Ecto neural progenitor cell (in vitro differentiated cells): ENCODE measurements around the gene NEURL4.

Source experiments
- DNase-seq: peaks from one replicate; pipeline ENCODE4 v3.0.0-alpha.2; 2018; ENCODE audit warnings: low spot score

The NEURL4 gene

GRCh38 chr17:7323731-7324437 lies 5.3 kb downstream of the NEURL4 start:
- DNase-seq, result peak; percentile 88

- DNase-seq, result no peak
Observed at GRCh38 chr17:7322520-7323194, 6.5 kb downstream of the NEURL4 start.

GRCh38 chr17:7321466-7321865 lies 7.7 kb downstream of the NEURL4 start:
- DNase-seq, result no peak

GRCh38 chr17:7318121-7318860 lies 10.8 kb downstream of the NEURL4 start:
- no peak for DNase-seq

DNA sequence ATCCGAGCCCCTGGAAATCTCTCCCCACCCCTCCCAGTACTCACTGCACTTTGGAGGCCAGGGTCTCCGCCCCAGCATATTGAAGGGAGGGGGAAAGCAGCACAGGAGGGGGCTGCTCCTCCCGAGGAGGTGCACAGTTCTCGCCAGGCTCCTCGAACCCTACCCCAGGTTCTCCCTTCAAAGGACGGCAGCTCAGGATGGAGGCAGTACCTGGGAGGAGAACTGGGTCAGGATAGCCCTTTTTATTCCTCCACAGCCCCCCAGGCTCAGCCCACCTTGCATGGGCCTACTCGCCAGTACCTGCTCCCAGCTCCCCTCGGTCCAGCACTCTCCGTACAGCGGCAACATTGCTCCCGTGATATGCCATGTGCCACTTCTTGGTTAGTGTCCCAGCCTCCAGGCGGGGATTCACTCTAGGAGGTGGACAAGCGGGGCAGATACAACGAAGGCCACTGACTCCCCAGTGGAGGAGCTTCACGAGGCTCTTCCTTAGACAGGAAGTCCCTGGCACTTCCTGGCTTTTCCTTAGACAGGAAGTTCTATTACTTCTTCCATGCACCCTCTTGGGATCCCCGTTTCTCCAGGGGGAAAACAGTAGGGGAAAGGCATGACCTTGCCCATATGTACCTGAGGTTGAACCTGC lies 11.9 kb downstream of the NEURL4 start:
- no peak for DNase-seq

GRCh38 chr17:7315570-7316235 lies 13.4 kb downstream of the NEURL4 start:
- DNase-seq, result no peak

- DNase-seq, result peak; percentile 98
Observed at GRCh38 chr17:7314719-7315569, 14.2 kb downstream of the NEURL4 start, which contains the start of gene GPS2. Gene GPS2 (minus strand): TSS chr17:7315360. CDS start chr17:7315052, 308 bp downstream.

DNA sequence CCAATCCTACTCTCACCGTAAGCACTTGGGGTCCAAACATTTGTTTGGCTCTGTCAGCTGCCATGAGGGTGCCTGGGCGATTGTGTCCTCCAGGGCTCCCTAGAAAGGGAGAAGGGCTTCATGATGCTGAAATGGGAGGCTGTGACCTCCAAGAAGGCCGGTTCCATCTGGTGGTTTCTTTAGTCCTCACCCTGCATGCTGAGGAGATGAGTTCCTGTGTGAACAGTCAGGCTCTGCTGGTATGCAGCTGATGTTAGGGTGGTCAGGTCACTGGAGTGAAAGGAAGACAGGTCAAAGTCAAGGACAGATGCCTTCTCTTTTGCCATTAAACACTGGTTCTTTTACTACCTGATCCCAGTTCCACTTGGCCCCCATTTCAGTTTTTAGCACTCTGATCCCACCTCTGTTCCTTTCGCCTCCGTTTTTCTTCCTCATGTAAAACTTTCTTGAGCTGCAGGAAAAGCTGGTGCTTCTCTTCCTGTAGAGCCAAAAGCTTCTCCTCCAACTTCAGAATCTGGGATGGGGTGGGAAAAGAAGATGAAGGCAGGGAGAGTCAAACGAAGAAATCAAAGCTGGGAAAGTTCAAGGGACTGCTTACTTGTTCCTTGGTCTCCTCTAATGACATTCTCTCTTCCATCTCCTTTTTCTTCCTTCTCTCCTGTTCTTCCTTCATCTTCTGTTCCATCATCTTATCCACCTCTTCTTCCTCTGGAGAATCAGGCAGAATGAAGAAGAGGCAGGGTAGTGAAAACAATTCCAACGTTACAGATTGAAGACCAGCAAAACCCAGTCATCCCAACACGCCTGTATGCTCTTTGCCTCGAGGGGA lies 15.0 kb downstream of the NEURL4 start:
- DNase-seq, result no peak

DNA sequence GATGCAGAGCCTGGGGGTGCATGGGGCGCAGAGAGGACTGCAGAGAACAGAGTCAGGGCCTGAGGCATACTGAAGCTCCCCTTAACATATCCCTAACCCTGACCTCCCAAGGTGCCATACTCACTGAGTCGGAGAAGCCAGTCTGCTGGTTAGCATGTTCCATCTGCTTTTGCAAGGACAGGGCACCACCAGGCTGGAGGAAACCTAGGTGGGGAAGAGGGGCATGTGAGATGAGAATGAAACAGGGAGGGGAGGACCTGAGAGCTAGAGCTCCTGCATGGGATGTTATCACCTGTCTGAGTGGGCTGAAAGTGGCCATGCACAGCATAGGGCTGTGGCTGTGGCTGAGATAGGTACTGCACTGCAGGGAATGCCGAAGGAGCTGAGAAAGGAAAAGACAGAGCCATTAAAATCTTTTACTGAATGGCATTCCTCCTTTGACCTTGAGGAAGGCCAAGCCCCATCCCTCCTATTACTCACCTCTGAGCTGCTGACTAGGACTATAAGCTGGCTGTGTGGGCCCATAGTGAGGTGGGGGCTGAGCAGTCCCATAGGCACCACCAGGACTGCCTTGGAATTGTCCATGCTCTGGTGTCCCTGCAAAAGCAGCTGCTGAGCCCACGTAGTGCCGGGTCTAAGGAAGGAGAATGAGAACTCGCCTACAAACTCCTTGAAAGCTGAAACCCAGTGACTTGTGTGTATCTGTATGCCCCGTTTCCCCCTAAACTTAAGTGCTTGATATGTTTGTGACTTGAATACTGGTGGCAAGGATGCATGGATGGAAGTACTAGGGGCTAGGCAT lies 15.8 kb downstream of the NEURL4 start:
- no peak for DNase-seq

DNA sequence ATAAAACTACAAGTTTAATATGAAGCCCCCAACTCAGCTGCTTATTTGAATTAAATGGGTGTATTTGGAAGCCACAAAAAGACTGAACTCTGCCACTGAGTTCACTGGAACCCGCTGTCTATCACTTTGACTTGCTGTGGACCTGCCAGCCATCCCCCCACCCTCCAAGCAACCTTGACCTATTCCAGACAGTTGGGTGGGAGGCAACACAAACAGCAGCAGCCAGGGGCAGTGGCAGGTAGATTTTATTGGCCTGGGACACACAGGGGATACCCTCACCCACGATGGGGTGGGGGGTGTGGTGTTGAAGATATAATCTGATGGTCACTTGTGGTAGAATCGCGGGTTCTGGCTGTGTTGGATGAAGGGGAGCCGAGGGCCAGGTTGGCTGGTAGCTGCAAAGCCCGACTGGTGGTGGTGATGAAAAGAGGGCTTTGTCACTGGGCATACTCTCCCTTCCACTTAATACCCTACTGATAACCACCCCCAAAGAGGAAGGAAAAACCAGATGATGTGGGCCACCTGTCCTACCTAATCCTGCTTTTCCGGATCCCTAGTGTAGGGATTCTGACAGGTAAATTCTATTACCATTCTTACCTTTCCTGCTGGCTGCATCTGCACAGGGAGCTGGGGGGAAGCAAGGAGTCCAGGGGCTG lies 16.6 kb downstream of the NEURL4 start:
- no peak for DNase-seq

- DNase-seq, result no peak
Observed at GRCh38 chr17:7311110-7311705, 17.9 kb downstream of the NEURL4 start.

DNA sequence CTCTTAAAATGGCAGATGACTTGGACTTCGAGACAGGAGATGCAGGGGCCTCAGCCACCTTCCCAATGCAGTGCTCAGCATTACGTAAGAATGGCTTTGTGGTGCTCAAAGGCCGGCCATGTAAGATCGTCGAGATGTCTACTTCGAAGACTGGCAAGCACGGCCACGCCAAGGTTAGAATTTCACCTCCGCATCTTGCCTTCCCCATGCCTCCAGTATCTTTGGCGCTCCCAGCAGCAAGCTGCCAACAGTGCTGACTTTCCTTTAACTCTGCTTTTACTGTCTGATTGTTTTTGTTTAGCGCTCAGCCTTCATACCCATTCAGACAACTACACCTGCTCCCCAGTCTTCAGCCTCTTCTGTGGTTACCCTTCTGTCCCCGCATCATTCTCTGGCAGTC lies 19.5 kb downstream of the NEURL4 start:
- no peak for DNase-seq

- peak; percentile 84 for DNase-seq
Observed at GRCh38 chr17:7308625-7309433, 20.3 kb downstream of the NEURL4 start.

- peak; percentile 73 for DNase-seq
Observed at GRCh38 chr17:7307686-7308624, 21.2 kb downstream of the NEURL4 start.

DNA sequence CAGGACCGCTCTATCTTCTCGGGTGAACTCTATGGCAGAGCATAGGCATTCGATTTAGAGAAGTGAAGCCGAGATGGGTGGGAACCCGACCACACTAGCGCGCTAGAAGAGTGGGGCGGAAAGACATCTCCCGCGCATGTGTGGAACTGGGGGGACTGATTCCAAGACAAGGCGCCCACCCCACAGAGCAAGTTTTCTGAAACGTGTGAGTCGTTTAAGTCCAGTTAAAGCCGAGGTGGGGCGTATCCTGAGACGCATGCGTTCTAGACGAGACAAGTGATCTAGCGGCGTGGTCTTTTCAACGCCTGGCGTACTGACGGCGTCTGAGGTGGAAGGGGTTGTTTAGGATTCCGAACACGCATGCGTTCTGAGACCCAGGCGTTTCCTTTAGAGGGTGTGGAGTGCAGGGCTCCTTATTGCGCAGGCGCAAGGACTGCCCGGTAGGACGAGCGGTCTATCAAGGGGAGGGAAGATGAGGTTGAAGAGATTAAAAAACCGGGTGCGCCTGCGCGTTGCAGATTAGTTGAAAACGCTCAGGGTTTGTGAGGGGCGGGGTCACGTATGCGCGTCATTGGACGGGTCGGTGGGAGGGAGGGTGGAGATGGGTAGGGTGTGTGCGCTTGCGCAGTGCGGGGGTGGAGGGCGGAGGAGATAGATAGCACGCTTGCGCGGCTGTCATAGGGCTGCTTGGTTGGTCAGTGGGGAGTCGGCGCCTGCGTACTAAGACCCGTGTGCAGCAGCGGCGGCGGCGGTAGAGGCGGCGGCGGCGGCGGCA lies 22.0 kb downstream of the NEURL4 start, which contains the start of gene EIF5A:
Gene EIF5A, plus strand, starts transcription at position 718 of the 775 bp plus-strand sequence. CDS start 2,008 bp downstream, outside the sequence.
- DNase-seq, result peak; percentile 100
